Activated CD8-positive, alpha-beta memory T cell treated with anti-CD3 and anti-CD28 coated beads, Interleukin-2, amount 50 U/mL, for 1 hour (primary cell): ENCODE measurements around the gene LCLAT1.
"Not testable (repeated sequence)": the region's sequence is repeated elsewhere in the genome, so short reads cannot be mapped to it uniquely, and the experiment has no call there.

Experiments
- DNase-seq: peaks from one replicate; pipeline ENCODE4 v3.0.0-alpha.2; 2020; ENCODE audit errors: extremely low read depth

Gene LCLAT1

DNA sequence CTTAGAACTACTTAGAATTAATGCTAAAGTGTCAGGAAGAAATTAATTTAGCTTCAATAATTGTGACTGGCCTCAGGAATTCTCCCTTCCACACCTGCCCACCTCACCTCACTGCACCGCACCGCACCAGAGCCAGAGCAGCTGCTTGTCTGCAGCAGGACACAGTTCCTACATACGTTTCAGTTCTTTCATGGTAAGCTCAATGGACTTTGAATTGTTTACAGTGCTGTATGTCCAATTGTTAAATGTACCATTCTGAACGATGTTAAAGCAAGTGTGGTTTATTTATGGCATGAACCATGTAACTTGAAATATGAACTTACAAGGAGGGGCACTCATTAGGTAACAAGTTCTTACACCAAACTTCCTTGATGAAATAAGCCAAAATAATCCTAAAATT, 196.0 kb downstream of the LCLAT1 start:
- DNase-seq, result not testable (repeated sequence)

DNA sequence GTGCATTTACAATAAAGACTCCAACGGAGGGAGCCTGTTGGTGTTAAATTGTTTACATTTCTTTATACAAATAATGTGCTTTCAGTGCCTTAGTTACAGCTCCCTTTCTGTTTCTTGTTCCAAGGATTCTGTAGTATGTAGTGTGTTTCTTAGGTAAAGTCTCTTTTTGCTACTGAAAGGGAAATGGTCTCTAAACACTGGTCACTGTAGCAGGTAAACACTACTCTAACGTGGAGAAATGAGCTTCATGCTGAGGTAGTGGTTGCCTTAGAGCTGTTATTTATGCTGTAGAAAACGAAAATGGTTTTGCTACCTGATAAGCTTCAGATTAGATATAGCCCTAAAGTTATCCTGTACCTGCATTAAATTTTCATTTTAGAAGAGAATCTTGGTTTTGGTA, 196.6 kb downstream of the LCLAT1 start:
- no peak for DNase-seq

DNA sequence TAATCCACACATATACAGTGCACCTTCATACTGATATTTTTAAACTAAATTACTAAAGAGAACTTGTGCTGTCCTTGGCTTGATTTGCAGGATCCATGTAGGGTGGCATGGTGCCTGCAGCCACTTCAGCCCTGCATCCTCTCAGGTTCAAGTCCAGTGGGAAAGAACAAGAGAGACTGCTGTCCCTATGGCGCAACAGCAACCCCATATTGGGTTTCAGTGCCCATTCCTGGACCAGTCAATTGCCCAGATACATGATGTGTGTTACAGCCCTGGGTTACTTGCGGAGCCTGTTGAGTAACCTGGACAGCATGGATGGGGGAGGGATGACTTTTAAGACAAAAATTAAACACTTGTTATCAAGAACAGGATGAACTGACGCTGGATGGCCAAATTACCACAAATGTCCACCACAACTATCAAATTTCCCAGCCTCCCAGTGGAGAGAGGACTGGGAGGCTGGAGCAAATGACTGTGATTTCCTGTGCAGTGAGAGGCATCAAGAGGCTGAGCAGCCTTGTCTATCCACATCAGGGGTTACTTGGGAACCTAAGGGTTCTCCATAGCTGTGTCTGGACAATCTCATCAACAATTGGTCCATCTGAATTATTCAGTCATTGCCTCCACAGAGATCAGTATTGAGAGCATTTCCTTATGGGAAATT, 198.2 kb downstream of the LCLAT1 start:
- DNase-seq, result no peak

DNA sequence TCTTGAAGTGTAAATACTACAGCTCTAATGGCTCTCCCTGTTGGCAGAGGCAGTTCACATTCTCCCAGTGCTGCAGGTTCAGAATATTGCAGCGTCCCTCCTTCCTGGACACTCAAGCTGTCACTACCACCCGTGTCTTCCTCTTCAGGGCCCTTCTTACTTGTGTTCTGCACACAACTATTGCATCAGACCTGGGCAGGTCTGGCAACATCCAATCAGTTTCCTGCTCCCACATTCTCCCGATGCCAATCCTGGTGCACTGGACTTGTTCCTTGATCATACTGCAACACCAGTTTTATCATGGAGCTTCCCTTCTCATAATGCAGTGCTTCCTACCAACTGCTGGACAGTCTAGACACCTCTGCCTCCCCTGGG, 198.7 kb downstream of the LCLAT1 start:
- DNase-seq, result no peak

DNA sequence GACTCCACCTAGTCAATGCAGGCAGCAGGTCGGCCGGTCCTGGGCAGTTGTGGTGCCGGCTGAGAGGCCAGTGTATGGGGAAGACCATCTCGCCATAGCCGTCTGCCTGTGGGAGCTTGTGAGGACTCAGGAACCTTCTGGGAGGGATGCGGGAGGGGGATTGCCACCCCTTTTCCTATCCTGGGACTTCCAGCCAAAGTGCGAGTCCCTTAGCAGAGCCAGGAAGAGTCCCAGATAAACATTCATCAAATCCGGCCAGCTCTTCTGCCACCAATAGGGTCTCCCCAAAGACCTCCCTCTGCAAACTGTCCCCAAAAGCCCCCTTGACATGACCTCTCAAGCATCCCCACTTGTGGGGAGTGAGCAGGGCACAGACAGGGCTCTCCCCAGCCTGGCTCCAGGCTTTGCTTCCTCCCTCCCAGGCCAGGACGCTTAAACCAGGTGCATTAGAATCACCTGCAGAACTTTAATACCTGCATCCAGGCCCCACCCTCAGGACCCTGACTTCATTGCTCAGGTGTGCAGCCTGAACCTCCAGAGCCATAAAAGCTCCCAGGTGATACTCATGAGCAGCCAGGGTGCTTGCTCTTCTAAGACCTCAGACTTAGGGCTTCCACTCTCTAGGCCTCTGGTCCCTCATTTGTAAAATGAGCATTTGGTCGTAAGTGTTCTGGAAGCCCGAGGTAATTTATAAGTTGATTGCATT, 200.9 kb downstream of the LCLAT1 start:
- no peak for DNase-seq

DNA sequence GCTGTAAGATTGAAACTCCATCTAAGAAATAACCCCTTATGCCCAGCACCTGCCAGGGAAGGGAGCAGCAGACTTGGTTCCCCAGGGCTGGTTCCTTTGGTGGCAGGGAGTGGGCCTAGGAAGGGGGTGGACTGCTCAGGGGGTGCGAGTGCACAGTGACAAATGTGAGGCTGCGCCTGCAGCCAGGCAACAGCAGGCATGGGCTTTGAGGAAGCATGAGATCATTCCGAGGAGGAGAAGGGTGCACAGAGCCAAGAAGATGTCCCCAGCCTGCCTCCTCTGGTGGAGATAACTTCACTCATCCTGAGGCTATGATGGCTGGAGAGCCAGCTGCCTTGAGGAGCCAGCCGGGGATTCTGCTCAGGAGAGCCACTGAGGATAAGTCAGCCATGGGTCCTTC, 202.2 kb downstream of the LCLAT1 start:
- no peak for DNase-seq

DNA sequence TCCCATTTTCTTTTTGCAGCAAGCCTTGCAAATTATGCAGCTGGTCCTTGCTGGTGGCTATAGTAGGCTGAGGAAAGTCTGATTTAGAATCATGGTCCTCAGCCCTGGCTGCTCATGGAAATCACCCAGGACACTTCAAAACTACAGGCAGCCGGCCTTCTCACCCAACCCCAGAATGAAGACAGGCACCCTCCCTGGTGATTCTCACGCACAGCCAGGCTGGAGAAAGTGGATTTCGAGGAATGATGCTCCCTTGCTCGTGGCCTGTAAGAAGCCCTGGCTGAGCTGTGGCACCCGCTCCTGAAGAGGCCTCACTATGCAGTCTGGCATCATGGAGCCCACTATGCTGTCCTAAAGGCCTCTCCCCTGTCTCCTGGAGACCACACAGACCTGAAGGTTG, 202.8 kb downstream of the LCLAT1 start:
- DNase-seq, result no peak

DNA sequence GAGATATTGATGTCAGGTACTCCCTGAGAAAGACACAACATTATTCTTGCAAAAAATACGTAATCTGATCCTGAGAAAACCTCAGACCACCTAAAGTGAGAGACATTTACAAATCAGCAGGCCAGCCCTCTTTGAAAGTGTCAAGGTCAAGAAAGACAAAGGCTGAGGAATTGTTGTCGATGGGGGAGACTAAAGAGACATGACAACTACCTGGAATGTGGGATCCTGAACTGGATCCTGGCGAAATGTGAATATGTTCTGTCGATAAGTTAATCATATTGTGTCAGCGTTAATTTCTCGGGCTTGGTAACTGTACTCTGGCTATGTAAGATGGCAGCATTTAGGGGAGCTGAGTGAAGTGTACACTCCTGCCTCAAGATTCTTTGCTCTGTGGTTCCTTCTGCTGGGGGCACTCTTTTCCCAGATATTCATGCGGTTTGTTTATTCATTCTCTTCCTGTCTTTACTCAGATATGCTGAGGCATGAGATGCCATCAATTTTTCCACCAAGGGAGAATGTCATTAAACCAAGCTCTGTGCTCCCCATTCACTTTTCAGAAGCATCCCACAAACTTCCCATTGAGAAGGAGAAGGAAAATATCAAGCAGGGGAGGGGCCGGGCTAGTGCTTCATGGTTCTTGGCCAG, 205.3 kb downstream of the LCLAT1 start:
- DNase-seq, result no peak

DNA sequence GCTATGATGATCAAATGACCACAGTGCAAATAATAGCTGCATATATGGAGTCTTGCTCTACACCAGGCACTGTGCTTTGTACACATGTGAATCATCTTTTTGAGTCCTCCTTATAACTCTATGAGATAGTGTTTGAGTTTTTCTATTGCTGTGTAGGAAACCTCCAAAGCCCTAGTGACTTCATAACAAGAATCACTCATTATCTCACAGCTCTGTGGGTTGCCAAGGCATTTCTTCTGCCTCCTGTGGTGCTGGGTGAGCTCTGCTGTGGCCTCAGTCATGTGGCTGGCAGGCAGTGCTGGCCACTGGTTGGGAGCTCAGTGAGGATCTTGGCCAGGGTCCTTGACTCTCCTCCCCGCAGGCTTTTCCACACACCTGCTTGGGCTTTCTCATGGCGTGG, 206.8 kb downstream of the LCLAT1 start:
- no peak for DNase-seq

DNA sequence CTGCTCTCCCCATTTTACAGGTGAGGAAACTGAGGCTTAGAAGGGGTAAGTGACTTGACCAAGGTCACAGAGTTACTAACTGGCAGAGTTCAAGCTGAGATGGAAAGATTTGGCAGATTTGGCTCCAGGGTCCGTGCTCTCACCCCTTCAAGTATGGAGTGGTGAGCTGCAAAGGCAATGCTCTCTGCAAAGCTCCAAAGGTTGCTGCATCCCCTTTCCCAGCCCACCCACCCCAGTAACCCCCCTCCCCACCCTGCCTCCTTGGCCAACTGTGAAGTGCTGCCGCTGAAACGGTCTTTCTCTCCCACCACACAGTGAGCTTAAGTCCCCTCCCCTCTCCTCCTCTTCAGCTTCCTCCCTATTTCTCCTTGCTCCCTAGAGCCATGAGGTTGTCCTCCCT, 207.4 kb downstream of the LCLAT1 start:
- DNase-seq, result no peak

DNA sequence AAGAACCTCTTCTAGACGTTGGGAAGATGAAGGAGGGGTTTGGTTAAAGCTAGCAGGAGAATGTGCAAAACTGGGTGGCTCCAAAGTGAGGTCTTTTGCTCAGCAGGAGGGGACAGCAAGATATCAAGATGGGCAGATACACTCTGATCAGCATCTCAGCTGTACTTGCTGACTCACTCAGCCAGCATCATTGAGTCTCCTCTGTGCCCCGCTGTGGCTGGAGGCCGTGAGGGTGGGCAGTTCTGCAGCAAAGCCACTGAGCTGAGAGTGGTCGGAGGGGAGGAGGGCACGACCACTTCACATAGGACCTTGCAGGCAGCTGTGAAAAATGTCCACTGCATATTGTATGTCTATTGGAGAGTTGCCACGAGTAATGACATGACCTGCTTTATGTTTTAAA, 208.2 kb downstream of the LCLAT1 start:
- no peak for DNase-seq

DNA sequence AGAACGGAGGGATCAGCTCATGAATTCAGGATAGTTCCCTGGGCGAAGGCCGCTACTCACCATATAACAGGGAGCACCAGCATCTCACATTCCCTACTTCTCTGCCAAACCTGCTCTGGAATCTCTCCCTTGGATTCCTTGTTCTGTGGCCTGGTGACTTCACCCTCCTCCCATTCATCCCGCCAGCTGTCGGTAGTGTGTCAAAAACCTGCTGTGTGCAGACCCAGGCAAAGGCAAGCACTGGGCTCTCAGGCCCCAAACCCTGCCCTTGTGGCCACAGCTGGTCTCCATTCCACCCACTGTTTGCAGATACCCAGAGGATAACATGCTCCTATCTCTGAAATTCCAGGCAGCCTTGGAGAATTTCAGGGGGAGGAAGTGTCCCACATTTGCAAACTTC, 208.6 kb downstream of the LCLAT1 start:
- no peak for DNase-seq

DNA sequence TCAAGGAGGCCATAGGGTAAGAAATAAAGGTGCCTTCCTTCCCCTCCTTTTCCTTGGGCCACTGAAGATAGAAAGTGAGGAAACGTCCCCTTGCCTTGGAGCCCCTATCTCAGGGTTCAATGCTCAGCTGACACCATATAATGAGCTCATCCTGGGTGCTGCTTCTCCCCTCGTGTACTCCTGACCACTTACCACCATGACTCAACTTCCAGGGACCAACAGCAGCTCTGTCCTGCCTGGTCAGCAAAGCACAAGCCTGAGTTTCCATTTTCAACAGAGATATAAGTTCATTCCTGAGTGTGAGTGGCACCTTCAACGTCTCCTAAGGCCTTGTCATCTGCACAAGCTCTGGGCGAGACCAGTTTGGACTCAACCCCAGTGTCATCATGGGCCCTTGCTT, 209.0 kb downstream of the LCLAT1 start:
- no peak for DNase-seq

DNA sequence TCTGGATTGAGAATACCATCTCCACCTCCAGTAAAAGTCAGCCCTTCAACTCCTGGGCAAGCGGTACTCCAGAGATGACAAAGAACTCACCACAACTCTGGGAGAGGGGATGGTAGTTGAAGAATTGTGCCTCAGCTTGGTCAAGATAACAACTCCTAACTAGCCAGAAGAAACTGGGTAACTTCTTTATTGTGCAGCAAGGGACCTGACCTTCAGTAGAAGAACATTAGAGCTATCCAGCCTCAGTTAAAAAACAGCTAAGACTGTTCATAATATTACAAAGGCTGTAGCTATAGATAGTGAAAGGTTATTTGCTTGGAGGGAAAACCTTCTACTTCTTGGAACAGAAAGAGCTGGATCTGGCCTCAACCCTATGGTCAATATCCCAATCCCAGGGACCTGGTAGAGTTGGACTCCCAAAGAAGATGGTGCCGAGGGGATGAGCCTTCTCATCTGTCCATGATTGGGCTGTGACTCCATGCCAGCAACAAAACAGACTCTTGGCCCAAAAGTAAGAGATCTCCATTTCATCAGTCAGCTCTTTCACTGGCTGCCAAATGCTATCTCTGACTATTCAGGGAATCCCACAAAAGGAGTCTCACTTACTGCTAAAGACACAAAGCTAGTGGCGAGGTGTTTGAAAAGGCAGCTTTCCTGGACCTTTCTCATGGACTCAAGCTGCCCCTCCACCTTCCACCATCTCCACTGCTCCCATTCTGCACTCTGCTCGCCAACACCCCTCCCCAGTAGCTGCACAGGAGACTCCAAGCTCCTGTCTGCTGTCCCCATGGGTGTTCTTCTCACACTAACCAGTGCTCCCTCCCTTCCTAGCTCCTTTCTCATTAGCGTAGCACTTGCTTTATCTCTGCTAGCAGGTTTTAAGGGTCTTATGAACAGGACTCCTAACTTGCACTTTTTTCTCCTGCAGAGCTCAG, 214.4 kb downstream of the LCLAT1 start:
- no peak for DNase-seq

DNA sequence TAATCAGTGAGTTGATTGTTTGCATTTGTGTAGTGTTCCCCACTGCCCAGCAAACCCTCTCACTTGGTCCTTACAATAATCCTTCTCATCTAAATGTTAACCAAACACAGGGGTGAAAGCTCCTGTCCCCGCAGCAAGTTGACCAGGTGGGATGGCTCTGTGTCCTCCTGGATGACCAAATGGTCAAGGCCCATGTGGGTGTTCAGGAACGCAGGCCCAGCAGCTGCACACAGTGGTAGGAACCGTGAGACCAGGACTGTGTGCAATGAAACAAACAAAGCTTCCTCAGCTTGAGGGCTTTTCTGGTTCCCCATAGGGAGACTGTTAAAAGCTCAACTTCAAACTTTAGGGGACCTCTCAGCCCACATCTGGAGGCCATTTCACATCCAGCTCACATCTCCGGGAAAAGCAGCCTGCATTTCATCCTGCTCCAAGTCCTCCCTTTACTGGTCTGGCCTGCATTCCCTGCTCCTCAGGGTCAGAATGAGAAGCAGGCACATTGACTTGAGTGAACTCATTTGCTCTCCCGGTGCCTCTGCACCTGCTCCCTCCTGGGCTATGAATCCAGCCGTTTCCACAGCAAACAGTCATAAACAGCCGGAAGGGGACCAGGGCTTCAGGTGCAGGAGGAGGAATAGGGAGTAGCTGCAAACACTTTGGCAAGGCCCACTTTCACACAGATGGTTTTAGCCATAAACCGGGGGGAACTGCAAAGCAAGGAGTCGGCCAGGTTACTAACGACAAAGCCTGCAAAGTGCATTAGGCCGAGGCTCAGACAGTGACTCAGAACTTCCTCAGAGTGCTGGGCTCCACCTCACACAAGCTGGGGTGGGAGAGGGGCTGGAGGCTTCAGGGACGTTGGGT, 215.5 kb downstream of the LCLAT1 start:
- no peak for DNase-seq

DNA sequence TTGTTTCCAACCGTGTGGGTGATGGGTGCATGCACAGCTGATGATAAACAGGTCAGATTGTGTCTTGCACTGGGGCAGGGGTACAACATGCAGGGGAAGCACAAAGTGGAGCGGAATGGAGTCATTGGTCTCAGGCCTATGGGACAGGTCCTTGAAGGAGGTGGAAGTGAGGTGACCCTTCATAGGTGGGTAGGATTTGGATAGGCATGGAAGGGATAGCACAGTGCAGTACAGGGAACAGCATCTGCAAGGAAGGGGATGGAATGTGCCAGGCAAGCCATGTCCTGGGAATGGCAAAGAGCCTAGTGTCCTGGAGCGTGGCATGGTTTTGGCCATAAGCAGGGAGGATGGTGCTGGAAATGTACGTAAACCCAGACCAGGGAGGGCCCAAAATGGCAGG, 216.3 kb downstream of the LCLAT1 start:
- DNase-seq, result no peak

DNA sequence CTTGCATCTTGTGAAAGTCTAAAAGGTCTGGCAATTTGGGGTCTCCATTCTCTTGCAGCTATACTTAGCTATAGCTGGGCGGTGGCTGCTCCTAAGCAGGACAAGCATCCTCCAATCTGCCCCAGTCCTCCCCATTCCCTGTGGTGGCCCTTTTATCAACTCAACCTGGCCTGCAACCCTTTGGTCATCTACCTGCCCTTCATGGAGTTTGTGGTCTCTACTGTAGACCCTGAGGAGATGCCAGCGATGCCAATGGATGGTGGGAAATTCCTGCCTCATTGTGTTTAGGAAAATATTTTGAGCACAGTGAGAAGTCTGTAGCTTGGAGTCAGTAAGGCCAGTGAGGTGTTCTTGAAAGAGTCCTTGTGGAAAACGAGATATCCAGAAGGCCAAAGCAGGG, 216.8 kb downstream of the LCLAT1 start:
- no peak for DNase-seq

DNA sequence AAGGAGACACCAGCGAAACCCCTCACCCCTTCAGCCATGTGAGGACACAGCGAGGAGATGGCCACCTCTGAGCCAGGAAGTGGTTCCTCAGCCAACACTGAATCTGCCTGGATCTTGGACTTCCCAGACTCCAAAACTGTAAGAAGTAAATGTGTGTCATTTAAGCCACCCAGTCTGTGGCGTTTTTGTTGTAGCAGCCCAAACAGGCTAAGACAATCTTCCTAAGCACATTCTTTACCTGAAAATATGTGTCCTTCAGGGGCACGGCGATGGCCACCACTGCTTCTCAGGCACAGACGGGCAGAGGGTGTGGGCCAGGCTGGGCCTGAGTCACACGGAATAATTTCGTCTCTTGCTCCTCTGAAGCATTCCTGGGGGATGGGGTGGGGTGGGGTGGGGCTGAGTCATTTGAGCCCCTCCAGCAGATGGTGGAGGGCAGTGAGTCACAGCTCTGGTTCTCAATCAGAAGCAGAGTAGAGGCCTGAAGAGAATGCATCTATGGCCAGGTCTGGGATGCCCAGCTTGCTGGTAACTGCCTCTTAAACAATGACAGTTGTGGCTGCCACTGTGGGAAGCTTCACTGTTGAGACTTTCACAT, 217.8 kb downstream of the LCLAT1 start:
- no peak for DNase-seq

DNA sequence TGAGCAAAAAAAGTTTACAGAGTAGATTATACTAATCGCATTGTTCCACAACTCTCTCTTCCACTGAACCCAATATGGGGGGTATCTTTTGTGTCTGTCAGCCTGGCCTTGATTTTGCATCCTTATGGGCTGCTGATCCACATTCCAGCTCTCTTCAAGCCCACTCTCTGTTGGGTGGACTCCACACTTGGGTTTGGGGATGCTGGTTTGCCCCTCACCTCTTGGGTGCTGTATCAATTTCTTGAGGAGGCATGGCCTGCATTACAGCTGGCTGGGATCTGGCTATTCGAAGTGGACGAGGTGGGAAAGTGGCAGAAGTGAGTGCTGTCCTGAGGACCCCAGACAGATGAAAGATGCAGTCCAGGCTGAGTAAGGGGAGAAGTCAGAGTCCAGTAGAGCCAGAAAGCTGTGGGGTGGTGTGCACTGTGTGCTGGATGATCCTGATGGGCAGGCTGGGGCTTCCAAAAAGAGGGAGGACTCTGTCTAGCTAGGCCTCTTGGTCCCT, 218.8 kb downstream of the LCLAT1 start:
- DNase-seq, result no peak

DNA sequence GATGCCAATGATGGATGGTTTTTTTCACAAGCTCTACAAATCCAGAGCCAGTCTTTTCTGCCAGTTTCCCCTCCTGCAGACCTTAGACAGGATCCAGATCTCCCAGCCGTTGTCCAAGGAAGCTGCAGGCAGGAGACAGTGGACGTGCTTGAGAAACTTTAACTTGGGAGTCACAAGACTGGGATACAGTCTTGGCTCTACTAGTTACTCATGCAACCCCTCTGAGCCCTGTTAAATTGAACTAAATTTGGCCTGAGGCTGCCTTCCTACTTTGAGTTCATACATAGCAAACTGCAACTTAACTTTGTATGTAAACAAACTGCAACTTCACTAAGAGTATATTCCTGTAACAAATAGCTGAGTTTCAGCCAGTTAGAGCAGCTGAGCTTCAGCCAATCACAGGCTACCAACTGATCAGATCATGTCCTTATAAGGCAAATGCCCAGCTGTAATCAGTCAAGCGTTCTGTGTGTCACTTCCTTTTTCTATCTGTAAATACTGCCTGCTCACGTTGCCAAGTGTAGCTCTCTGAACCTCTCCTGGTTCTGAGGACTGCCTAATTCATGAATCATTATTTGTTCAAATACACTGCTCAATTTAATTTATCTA, 219.3 kb downstream of the LCLAT1 start:
- no peak for DNase-seq
